Tibial nerve (tissue), 3 donors: ENCODE data around the gene HS6ST3.

Source experiments
- CTCF ChIP-seq, 5 experiments: fragments of 200-600 bp in 3 of 5; fragments of 450-650 bp in 2 of 5; sonication (generic) in 3 of 5; IDR thresholded peaks; one replicate each; pipeline ENCODE4 v1.5.1; 2016 to 2019; ENCODE audit warnings: antibody characterized with exemption in 5 of 5, mild to moderate bottlenecking in 3 of 5, moderate library complexity in 2 of 5
- POLR2A ChIP-seq, 2 donors: fragments of 450-650 bp; IDR thresholded peaks; one replicate each; pipeline ENCODE4 v1.6.1; 2017; ENCODE audit warnings: antibody characterized with exemption in 2 of 2, mild to moderate bottlenecking in 2 of 2, moderate library complexity in 2 of 2

- TF ChIP-seq CTCF (IDR thresholded peaks at IDR 0.05) = no peak
- TF ChIP-seq POLR2A (IDR thresholded peaks at IDR 0.05) = no peak
These were observed 95.9 kb downstream of the HS6ST3 start for GRCh38 chr13:96185818-96186217.
